Inflammatory macrophage treated with lipopolysaccharide for 4 hours (primary cell): Measurements from ENCODE around the gene P2RX6.

Source experiments
- DNase-seq: peaks from one replicate; pipeline ENCODE4 v3.0.0-alpha.2; 2020

Gene P2RX6

GRCh38 chr22:20980523-20980922 lies 34.4 kb upstream of the P2RX6 start:
- no peak for DNase-seq

- DNase-seq = no peak
These were observed 33.8 kb upstream of the P2RX6 start for GRCh38 chr22:20980938-20981722.

- peak; percentile 83 for DNase-seq
These were observed 33.0 kb upstream of the P2RX6 start, which contains the start of gene LZTR1 for GRCh38 chr22:20981787-20982562. Gene LZTR1 (plus strand): TSS chr22:20982297. CDS start chr22:20982372, 75 bp downstream.

GRCh38 chr22:20982563-20982882 lies 32.4 kb upstream of the P2RX6 start:
- no peak for DNase-seq

- DNase-seq = no peak
These were observed 31.7 kb upstream of the P2RX6 start for GRCh38 chr22:20983081-20983771.

- no peak for DNase-seq
These were observed 29.2 kb upstream of the P2RX6 start for GRCh38 chr22:20985720-20986119.

GRCh38 chr22:20986365-20986764 lies 28.6 kb upstream of the P2RX6 start:
- no peak for DNase-seq

- no peak for DNase-seq
These were observed 27.6 kb upstream of the P2RX6 start for GRCh38 chr22:20987375-20987774.

GRCh38 chr22:20988573-20989322 lies 26.2 kb upstream of the P2RX6 start:
- DNase-seq = peak; percentile 2

- no peak for DNase-seq
These were observed 25.4 kb upstream of the P2RX6 start for GRCh38 chr22:20989323-20990138.

GRCh38 chr22:20990184-20991180 lies 24.5 kb upstream of the P2RX6 start:
- DNase-seq = no peak

GRCh38 chr22:20991252-20992055 lies 23.5 kb upstream of the P2RX6 start:
- DNase-seq = no peak

- DNase-seq = no peak
These were observed 22.9 kb upstream of the P2RX6 start for GRCh38 chr22:20992056-20992442.

GRCh38 chr22:20992456-20993303 lies 22.3 kb upstream of the P2RX6 start:
- no peak for DNase-seq

GRCh38 chr22:20993304-20994127 lies 21.4 kb upstream of the P2RX6 start:
- no peak for DNase-seq

- no peak for DNase-seq
These were observed 20.6 kb upstream of the P2RX6 start for GRCh38 chr22:20994128-20994901.

GRCh38 chr22:20994902-20995241 lies 20.1 kb upstream of the P2RX6 start:
- DNase-seq = no peak
